GM12878 (cell line): Measurements from ENCODE around the gene CD300E. TPM values are rescaled to one million over a fixed set of nuclear protein-coding genes. Genes with fewer than 3 reads are reported as not detected.
A peak's percentile ranks its signal among the peaks of the same experiment; 100 is the strongest.

Source experiments
- BHLHE40 ChIP-seq, 2 experiments: fragments of 450-650 bp in 1 of 2; IDR thresholded peaks; 2 replicates each; pipeline ENCODE4 v1.6.1; 2011 to 2017; ENCODE audit warnings: low read depth in 2 of 2, borderline replicate concordance in 1 of 2, improper control_type of control experiment in 1 of 2, low read length in 1 of 2, mild to moderate bottlenecking in 1 of 2
- CBFB ChIP-seq: IDR thresholded peaks from 2 replicates; pipeline ENCODE4 v1.6.1; 2016; ENCODE audit warnings: antibody characterized with exemption, low read depth
- CBX3 ChIP-seq: fragments of 200-600 bp; sonication (generic); IDR thresholded peaks from 2 replicates; pipeline ENCODE4 v1.6.1; 2016; ENCODE audit warnings: low read depth, borderline replicate concordance
- CHD1 ChIP-seq: IDR thresholded peaks from 2 replicates; pipeline ENCODE4 v1.6.1; 2012; ENCODE audit warnings: low read depth, low read length, improper control_type of control experiment
- CREB1 ChIP-seq: IDR thresholded peaks from 2 replicates; pipeline ENCODE4 v1.6.1; 2012; ENCODE audit warnings: low read depth, mild to moderate bottlenecking, inconsistent platforms
- DPF2 ChIP-seq: fragments of 450-650 bp; IDR thresholded peaks from 2 replicates; pipeline ENCODE4 v1.6.1; 2017; ENCODE audit warnings: mild to moderate bottlenecking
- E2F8 ChIP-seq: fragments of 450-650 bp; IDR thresholded peaks from 2 replicates; pipeline ENCODE4 v1.6.1; 2018; ENCODE audit warnings: mild to moderate bottlenecking, low read depth, moderate library complexity; ENCODE audit not compliant: partially characterized antibody
- FOS ChIP-seq: IDR thresholded peaks from 3 replicates; pipeline ENCODE4 v1.6.1; 2011; ENCODE audit warnings: borderline replicate concordance; ENCODE audit not compliant: insufficient read length; ENCODE audit errors: extremely low read depth
- FOXK2 ChIP-seq: fragments of 450-650 bp; IDR thresholded peaks from 2 replicates; pipeline ENCODE4 v1.6.1; 2017; ENCODE audit warnings: mild to moderate bottlenecking, moderate library complexity
- KAT2A ChIP-seq: conservative IDR thresholded peaks from 2 replicates; pipeline ENCODE4 v1.6.1; 2011; ENCODE audit warnings: low read depth, low read length; ENCODE audit not compliant: control insufficient read depth
- MTA3 ChIP-seq: IDR thresholded peaks from 2 replicates; pipeline ENCODE4 v1.6.1; 2012; ENCODE audit warnings: low read length, inconsistent platforms, borderline replicate concordance
- MXI1 ChIP-seq: fragments of 150-350 bp; IDR thresholded peaks from 2 replicates; pipeline ENCODE4 v1.6.1; 2011; ENCODE audit warnings: low read depth, mild to moderate bottlenecking, inconsistent platforms, low read length, improper control_type of control experiment
- NR2C1 ChIP-seq: fragments of 450-650 bp; IDR thresholded peaks from 2 replicates; pipeline ENCODE4 v1.6.1; 2017; ENCODE audit warnings: antibody characterized with exemption, mild to moderate bottlenecking, moderate library complexity
- PKNOX1 ChIP-seq: fragments of 450-650 bp; IDR thresholded peaks from 2 replicates; pipeline ENCODE4 v1.6.1; 2016; ENCODE audit warnings: mild to moderate bottlenecking
- POLR2A ChIP-seq: IDR thresholded peaks from 2 replicates; pipeline ENCODE4 v1.6.1; 2011; ENCODE audit warnings: low read depth, mild to moderate bottlenecking, low read length
- POLR2AphosphoS5 ChIP-seq: IDR thresholded peaks from 2 replicates; pipeline ENCODE4 v1.6.1; 2011; ENCODE audit warnings: mild to moderate bottlenecking, low read length, inconsistent platforms
- RAD21 ChIP-seq: IDR thresholded peaks from 2 replicates; pipeline ENCODE4 v1.6.1; 2011; ENCODE audit warnings: mild to moderate bottlenecking, low read depth, low read length, moderate library complexity; ENCODE audit not compliant: insufficient read depth
- RELB ChIP-seq: fragments of 450-650 bp; IDR thresholded peaks from 2 replicates; pipeline ENCODE4 v1.6.1; 2017; ENCODE audit warnings: low read depth, mild to moderate bottlenecking, moderate library complexity
- RUNX3 ChIP-seq: IDR thresholded peaks from 2 replicates; pipeline ENCODE4 v1.6.1; 2012; ENCODE audit warnings: low read length, inconsistent platforms
- SPI1 ChIP-seq: IDR thresholded peaks from 2 replicates; pipeline ENCODE4 v1.6.1; 2011; ENCODE audit warnings: low read depth, mild to moderate bottlenecking, low read length, moderate library complexity, borderline replicate concordance; ENCODE audit not compliant: insufficient read depth
- SREBF1 ChIP-seq: IDR thresholded peaks from 2 replicates; pipeline ENCODE4 v1.6.1; 2012; ENCODE audit warnings: mild to moderate bottlenecking, low read length
- SRF ChIP-seq, 2 experiments: IDR thresholded peaks; 2 replicates each; pipeline ENCODE4 v1.6.1; 2011; ENCODE audit warnings: low read depth in 2 of 2, low read length in 2 of 2, mild to moderate bottlenecking in 1 of 2, moderate library complexity in 1 of 2
- SUZ12 ChIP-seq: fragments of 200-600 bp; sonication (generic); IDR thresholded peaks from one replicate; pipeline ENCODE4 v1.6.1; 2018; ENCODE audit warnings: antibody characterized with exemption, mild to moderate bottlenecking; ENCODE audit not compliant: unreplicated experiment
- TCF12 ChIP-seq: IDR thresholded peaks from 2 replicates; pipeline ENCODE4 v1.6.1; 2011; ENCODE audit warnings: low read depth, mild to moderate bottlenecking, low read length
- TCF7 ChIP-seq: IDR thresholded peaks from 2 replicates; pipeline ENCODE4 v1.6.1; 2014; ENCODE audit warnings: antibody characterized with exemption, borderline replicate concordance
- ZNF24 ChIP-seq: fragments of 450-650 bp; IDR thresholded peaks from 2 replicates; pipeline ENCODE4 v1.6.1; 2017; ENCODE audit warnings: antibody characterized with exemption, mild to moderate bottlenecking
- ZNF622 ChIP-seq: fragments of 450-650 bp; IDR thresholded peaks from 2 replicates; pipeline ENCODE4 v1.6.1; 2017; ENCODE audit warnings: mild to moderate bottlenecking, inconsistent platforms
- polyA plus RNA-seq, 11 experiments: library from polyadenylated mRNA; depleted of rRNA in 4 of 11; unstranded in 6 of 11; stranded (reverse) in 5 of 11; fragments of >200 nt; fragmentation: Nextera tagmentation in 4 of 11; fragmentation: Illumina TruSeq in 1 of 11; extraction: Ambion mirVana in 4 of 11; extraction: Trizol in 1 of 11; gene quantifications; 1 replicate in 1 of 11; 2 replicates in 10 of 11; pipeline versions ENCODE4 v1.2.1 to v1.2.3, GENCODE V29; 2011 to 2016; ENCODE audit warnings: inconsistent platforms in 2 of 11, missing spikeins in 2 of 11, low read depth in 1 of 11
- total RNA-seq, 4 experiments: library from RNA; depleted of rRNA in 3 of 4; stranded (reverse); fragments of >200 nt in 3 of 4; fragmentation: Illumina TruSeq in 1 of 4; extraction: Trizol in 1 of 4; gene quantifications; 2 replicates each; pipeline versions ENCODE4 v1.2.1 to v1.2.3, GENCODE V29; 2013 to 2021
- TF ChIP-seq, protein P1 (sequence below): fragments of 450-650 bp; IDR thresholded peaks from 2 replicates; pipeline ENCODE4 v1.6.1; 2017; ENCODE audit warnings: borderline replicate concordance

The CD300E gene
- total and polyA plus RNA-seq, 10 of the 15 experiments (the other 5 are each of a cell fraction or from before 2014, with no cell fraction given), result not detected

DNA sequence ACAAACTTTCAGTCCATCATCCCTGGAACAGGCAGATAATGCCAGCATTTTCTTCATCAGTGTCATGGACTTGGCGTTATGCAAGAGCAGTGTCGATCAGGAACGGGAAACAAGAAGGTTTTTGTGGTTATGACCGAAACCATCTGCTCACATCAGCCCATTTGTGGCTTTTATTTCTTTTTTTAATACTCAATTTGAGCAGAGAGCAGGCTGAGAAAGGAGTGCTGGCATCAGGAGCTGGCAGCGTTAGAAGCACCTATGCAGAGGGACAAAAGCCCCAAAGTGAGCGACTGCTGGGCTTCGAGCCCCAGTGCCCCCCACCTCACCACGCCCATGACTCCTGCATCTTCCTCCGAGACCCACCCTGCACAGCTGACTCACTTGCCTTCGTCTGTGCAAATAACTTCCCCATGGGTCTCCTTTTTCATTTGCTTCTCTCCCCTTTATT, 16.2 kb upstream of the CD300E start (continued):
- TF ChIP-seq MXI1 (no peak), PKNOX1 (peak; percentile 35; the same call in 1 of the 2 replicates), ZNF622 (no peak), SUZ12 (no peak), E2F8 (no peak), NR2C1 (no peak), SRF (IDR thresholded peaks at IDR 0.05; ENCODE audit: low read depth in 2 of 2, low read length in 2 of 2) (no peak), CBX3 (no peak), DPF2 (0 out of 2 replicates have a peak, but pooled peaks have one; percentile 40), SPI1 (no peak), KAT2A (no peak), FOXK2 (no peak), ZNF24 (no peak), FOS (no peak), RUNX3 (peak; percentile 96), TCF7 (no peak), SREBF1 (no peak), POLR2A (no peak), POLR2AphosphoS5 (no peak), MTA3 (no peak), TCF12 (no peak), CREB1 (no peak), CHD1 (no peak), BHLHE40 (IDR thresholded peaks at IDR 0.05; ENCODE audit: borderline replicate concordance in 1 of 2, low read depth in 2 of 2, low read length in 1 of 2) (no peak), RAD21 (no peak), RELB (0 out of 2 replicates have a peak, but pooled peaks have one; percentile 36), CBFB (peak; percentile 63; the same call in 1 of the 2 replicates)
- TF ChIP-seq, protein P1, sequence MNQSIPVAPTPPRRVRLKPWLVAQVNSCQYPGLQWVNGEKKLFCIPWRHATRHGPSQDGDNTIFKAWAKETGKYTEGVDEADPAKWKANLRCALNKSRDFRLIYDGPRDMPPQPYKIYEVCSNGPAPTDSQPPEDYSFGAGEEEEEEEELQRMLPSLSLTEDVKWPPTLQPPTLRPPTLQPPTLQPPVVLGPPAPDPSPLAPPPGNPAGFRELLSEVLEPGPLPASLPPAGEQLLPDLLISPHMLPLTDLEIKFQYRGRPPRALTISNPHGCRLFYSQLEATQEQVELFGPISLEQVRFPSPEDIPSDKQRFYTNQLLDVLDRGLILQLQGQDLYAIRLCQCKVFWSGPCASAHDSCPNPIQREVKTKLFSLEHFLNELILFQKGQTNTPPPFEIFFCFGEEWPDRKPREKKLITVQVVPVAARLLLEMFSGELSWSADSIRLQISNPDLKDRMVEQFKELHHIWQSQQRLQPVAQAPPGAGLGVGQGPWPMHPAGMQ, result peak; percentile 31; the same call in 1 of the 2 replicates
